Panc1 (cell line): ENCODE results near the gene VIPR2. TPM values are rescaled to one million over a fixed set of nuclear protein-coding genes. Genes with fewer than 3 reads are reported as not detected.
A peak's percentile ranks its signal among the peaks of the same experiment; 100 is the strongest.

ENCODE experiments used
- ATAC-seq: fragments of 200-7000 bp; cut with Tn5 transposase; 2 replicates; pipeline ENCODE4 v1.9.1; 2020; ENCODE audit warnings: mild to moderate bottlenecking, moderate library complexity
- BruUV-seq: library from RNA; stranded (reverse); fragments of 400-500 nt; replicated peaks from 2 replicates; lab custom pipeline; 2021; lab: Mats Ljungman, UMichigan
- CTCF ChIA-PET: fragments of 300-600 bp; sonication (Branson Sonifier 250); formaldehyde crosslinking; loops from one replicate; lab custom pipeline; 2022; ENCODE audit warnings: antibody characterized with exemption; lab: Charles Lee
- POLR2A ChIA-PET: fragments of 300-600 bp; sonication (Branson Sonifier 250); formaldehyde crosslinking; loops from one replicate; lab custom pipeline; 2022; ENCODE audit warnings: antibody characterized with exemption; lab: Charles Lee
- DNase-seq: peaks from one replicate; pipeline ENCODE4 v3.0.0-alpha.2; 2010; ENCODE audit warnings: low read depth, low spot score
- H3K27ac ChIP-seq: 2 replicates; pipeline ENCODE4 v1.5.1; 2011; ENCODE audit warnings: mild to moderate bottlenecking, low read length, inconsistent platforms
- H3K27me3 ChIP-seq: fragments of 200-500 bp; sonication (Bioruptor generic); 2 replicates; pipeline ENCODE4 v1.6.0; 2014; ENCODE audit warnings: low read length, inconsistent platforms; ENCODE audit not compliant: control insufficient read depth, insufficient read depth
- H3K36me3 ChIP-seq: fragments of 200-500 bp; sonication (Bioruptor generic); 2 replicates; pipeline ENCODE4 v1.5.1; 2014; ENCODE audit warnings: inconsistent platforms, mild to moderate bottlenecking, low read length, moderate library complexity; ENCODE audit not compliant: control insufficient read depth, insufficient read depth
- H3K4me1 ChIP-seq: 2 replicates; pipeline ENCODE4 v1.5.1; 2011; ENCODE audit warnings: inconsistent platforms, mild to moderate bottlenecking, low read length, moderate library complexity; ENCODE audit not compliant: control insufficient read depth, insufficient read depth
- H3K4me3 ChIP-seq, 2 experiments: 2 replicates each; pipeline ENCODE4 v1.5.1; 2011 to 2012; ENCODE audit warnings: low read depth in 2 of 2, low read length in 2 of 2, mild to moderate bottlenecking in 2 of 2, inconsistent platforms in 1 of 2, moderate library complexity in 1 of 2
- H3K9me3 ChIP-seq: fragments of 200-500 bp; sonication (Bioruptor generic); 2 replicates; pipeline ENCODE4 v1.5.1; 2014; ENCODE audit warnings: low read depth, mild to moderate bottlenecking, inconsistent platforms, low read length, moderate library complexity; ENCODE audit not compliant: control insufficient read depth, insufficient read depth
- CTCF ChIP-seq: fragments of 450-650 bp; IDR thresholded peaks from 2 replicates; pipeline ENCODE4 v1.5.1; 2017; ENCODE audit warnings: mild to moderate bottlenecking
- POLR2AphosphoS5 ChIP-seq: IDR thresholded peaks from 2 replicates; pipeline ENCODE4 v1.6.1; 2012; ENCODE audit warnings: mild to moderate bottlenecking, low read depth, low read length, moderate library complexity
- REST ChIP-seq, 2 experiments: IDR thresholded peaks; 2 replicates each; pipeline ENCODE4 v1.6.1; 2011 to 2012; ENCODE audit warnings: low read depth in 2 of 2, control low read depth in 1 of 2, low read length in 1 of 2, mild to moderate bottlenecking in 1 of 2, moderate library complexity in 1 of 2; ENCODE audit not compliant: insufficient read depth in 1 of 2
- SIN3A ChIP-seq: IDR thresholded peaks from 2 replicates; pipeline ENCODE4 v1.6.1; 2012; ENCODE audit warnings: low read depth, mild to moderate bottlenecking, low read length, moderate library complexity, borderline replicate concordance; ENCODE audit not compliant: insufficient read depth
- TCF7L2 ChIP-seq: IDR thresholded peaks from 2 replicates; pipeline ENCODE4 v1.6.1; 2011; ENCODE audit warnings: mild to moderate bottlenecking, low read depth, low read length, inconsistent platforms
- in situ Hi-C: cut with HindIII; loops from 2 replicates; pipeline ENCODE4 v1.10.0; 2016; ENCODE audit warnings: low sequenced_read_pairs, low pct_unique_long_range_greater_than_20kb
- intact Hi-C: fragments of 100-400 bp; cut with micrococcal nuclease; formaldehyde crosslinking; loops from one replicate; pipeline ENCODE4 v1.10.0; 2022; ENCODE audit not compliant: unreplicated experiment
- total RNA-seq: library from RNA; stranded (reverse); gene quantifications from one replicate; pipeline ENCODE4 v1.2.1, GENCODE V29; 2021; ENCODE audit not compliant: unreplicated experiment

Gene VIPR2
- total RNA-seq, 1 experiment from 2014 or later, result not detected

- Histone ChIP-seq H3K27me3 (no peaks in the 10 kb centered on the region), H3K27ac (no peak overlapping the region), H3K9me3 (no peaks in the 10 kb centered on the region), H3K4me3 (no peak overlapping the region), H3K4me1 (no peaks in the 10 kb centered on the region), H3K36me3 (no peaks in the 10 kb centered on the region)
- in situ Hi-C loops, result no loop called here
- DNase-seq (no peak), ATAC-seq (peak; percentile 32; the same call in 1 of the 2 replicates)
- ChIA-PET CTCF (no interaction called here), POLR2A (no interaction called here)
- TF ChIP-seq POLR2AphosphoS5 (no peak), TCF7L2 (no peak), SIN3A (no peak), REST (IDR thresholded peaks at IDR 0.05; ENCODE audit: insufficient read depth in 1 of 2, low read depth in 2 of 2, low read length in 1 of 2) (no peak)
- intact Hi-C loops, result no loop called here
- BruUV-seq, result no TSS peak
Observed at GRCh38 chr7:159064816-159065510, 79.7 kb downstream of the VIPR2 start.

- intact Hi-C loops, result no loop called here
- Histone ChIP-seq H3K4me3 (no peak overlapping the region), H3K27me3 (no peaks in the 10 kb centered on the region), H3K36me3 (no peaks in the 10 kb centered on the region), H3K27ac (no peak overlapping the region), H3K9me3 (no peaks in the 10 kb centered on the region), H3K4me1 (no peaks in the 10 kb centered on the region)
- ChIA-PET POLR2A (no interaction called here), CTCF (no interaction called here)
- in situ Hi-C loops, result no loop called here
- TF ChIP-seq SIN3A (no peak), REST (IDR thresholded peaks at IDR 0.05; ENCODE audit: insufficient read depth in 1 of 2, low read depth in 2 of 2, low read length in 1 of 2) (no peak), CTCF (no peak), POLR2AphosphoS5 (no peak)
- BruUV-seq, result no TSS peak
- no peak for DNase-seq
- ATAC-seq, result 0 out of 2 replicates have a peak, but pooled peaks have one; percentile 28
Observed at GRCh38 chr7:159064121-159064815, 80.4 kb downstream of the VIPR2 start.
